ENCODE data around the gene ZDHHC3.
"Not testable (repeated sequence)": the region's sequence is repeated elsewhere in the genome, so short reads cannot be mapped to it uniquely, and the experiment has no call there.

Gene ZDHHC3

GRCh38 chr3:44989141-44989540, 13.2 kb upstream of the ZDHHC3 start:
- H3K9me3 Mint-ChIP-seq = no peaks in the 10 kb centered on the region
- H3K27me3 Mint-ChIP-seq = no peaks in the 10 kb centered on the region
- H3K36me3 Mint-ChIP-seq = peaks cover 16% of the 10 kb centered on the region
- ATAC-seq (ENCODE audit: low read depth) (no peak), DNase-seq (ENCODE audit: low spot score in 2 of 2) (no peak)
- no peak overlapping the region for H3K4me3 Mint-ChIP-seq
- H3K27ac Mint-ChIP-seq = no peak overlapping the region
- H3K4me1 Mint-ChIP-seq = peaks cover 8% of the 10 kb centered on the region

GRCh38 chr3:44988073-44988472, 12.1 kb upstream of the ZDHHC3 start:
- Mint-ChIP-seq H3K36me3 (peaks cover 12% of the 10 kb centered on the region), H3K9me3 (no peaks in the 10 kb centered on the region), H3K4me1 (peaks cover 8% of the 10 kb centered on the region), H3K4me3 (no peak overlapping the region), H3K27me3 (no peaks in the 10 kb centered on the region), H3K27ac (no peak overlapping the region)
- ATAC-seq (ENCODE audit: low read depth) = no peak
- DNase-seq (ENCODE audit: low spot score in 2 of 2) = no peak

- Mint-ChIP-seq H3K36me3 (peaks cover 12% of the 10 kb centered on the region), H3K4me3 (no peak overlapping the region), H3K27me3 (no peaks in the 10 kb centered on the region), H3K9me3 (no peaks in the 10 kb centered on the region), H3K4me1 (peaks cover 13% of the 10 kb centered on the region), H3K27ac (no peak overlapping the region)
- DNase-seq (ENCODE audit: low spot score in 2 of 2) = no peak
- ATAC-seq (ENCODE audit: low read depth) = no peak
Measured at GRCh38 chr3:44987332-44987731, 11.4 kb upstream of the ZDHHC3 start.

DNA sequence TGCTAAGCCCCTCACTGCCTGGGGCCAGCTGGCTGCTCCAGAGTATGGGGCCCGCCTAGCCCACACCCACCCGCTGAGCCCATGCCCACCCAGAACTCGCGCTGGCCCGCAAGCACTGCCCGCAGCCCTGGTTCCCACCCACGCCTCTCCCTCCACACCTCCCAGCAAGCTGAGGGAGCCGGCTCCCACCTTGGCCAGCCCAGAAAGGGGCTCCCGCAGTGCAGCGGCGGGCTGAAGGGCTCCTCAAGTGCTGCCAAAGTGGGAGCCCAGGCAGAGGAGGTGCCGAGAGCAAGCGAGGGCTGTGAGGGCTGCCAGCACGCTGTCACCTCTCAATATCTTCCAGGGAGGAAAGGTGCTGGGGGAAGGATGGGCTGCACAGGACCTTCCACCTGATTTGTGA, 10.4 kb upstream of the ZDHHC3 start:
- not testable (repeated sequence) for H3K4me3 Mint-ChIP-seq; H3K27ac Mint-ChIP-seq; DNase-seq (ENCODE audit: low spot score in 2 of 2); H3K9me3 Mint-ChIP-seq; H3K27me3 Mint-ChIP-seq; ATAC-seq (ENCODE audit: low read depth)
- Mint-ChIP-seq H3K4me1 (peaks cover 21% of the 10 kb centered on the region), H3K36me3 (peaks cover 12% of the 10 kb centered on the region)

DNA sequence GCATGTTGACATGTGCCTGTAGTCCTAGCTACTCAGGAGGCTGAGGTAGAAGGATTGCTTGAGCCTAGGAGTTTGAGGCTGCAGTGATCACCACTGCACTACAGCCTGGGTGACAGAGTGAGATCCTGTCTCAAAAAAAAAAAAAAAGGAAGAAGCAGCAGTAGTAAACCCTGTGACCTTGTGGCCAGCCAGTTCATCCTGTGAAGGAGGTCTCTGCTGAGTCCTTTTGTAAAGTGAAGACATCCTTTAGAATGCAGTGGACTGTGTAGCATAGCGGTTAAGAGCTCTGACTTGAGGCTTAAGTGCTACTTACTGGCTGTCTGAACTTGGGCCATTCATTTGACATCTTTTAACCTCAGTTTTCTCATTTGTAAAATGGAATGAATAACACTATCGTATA, 8.4 kb upstream of the ZDHHC3 start:
- Mint-ChIP-seq H3K9me3 (no peaks in the 10 kb centered on the region), H3K27me3 (no peaks in the 10 kb centered on the region), H3K4me3 (no peak overlapping the region), H3K27ac (no peak overlapping the region), H3K4me1 (peaks cover 31% of the 10 kb centered on the region), H3K36me3 (peaks cover 7% of the 10 kb centered on the region)
- DNase-seq (ENCODE audit: low spot score in 2 of 2) (no peak), ATAC-seq (ENCODE audit: low read depth) (no peak)

DNA sequence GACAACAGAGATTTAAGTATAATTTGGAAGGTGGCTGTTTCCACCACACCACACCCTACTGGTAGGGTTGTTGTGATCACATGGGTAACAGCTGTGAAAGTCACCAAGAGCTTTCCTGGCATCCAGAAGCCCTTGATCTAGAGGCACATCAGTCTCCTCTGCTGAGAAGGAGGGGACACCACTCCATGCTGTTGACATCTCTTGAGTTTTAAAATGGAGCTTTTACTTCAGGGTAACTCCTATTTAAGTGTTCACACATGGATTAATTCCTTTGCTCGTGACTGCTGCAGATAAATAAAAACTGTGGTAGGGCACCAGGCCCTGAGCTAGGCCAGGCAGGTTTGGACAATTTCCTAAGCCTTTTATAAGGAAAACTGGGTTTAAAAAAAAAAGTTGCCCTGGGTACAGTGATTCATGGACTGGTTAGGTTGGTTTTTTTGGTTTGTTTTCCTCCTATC, 7.5 kb upstream of the ZDHHC3 start:
- Mint-ChIP-seq H3K36me3 (peaks cover 3% of the 10 kb centered on the region), H3K27me3 (no peaks in the 10 kb centered on the region)

GRCh38 chr3:44982817-44983216, 6.8 kb upstream of the ZDHHC3 start:
- Mint-ChIP-seq H3K4me1 (peaks cover 32% of the 10 kb centered on the region), H3K27ac (no peak overlapping the region), H3K4me3 (no peak overlapping the region), H3K36me3 (peaks cover 5% of the 10 kb centered on the region), H3K9me3 (no peaks in the 10 kb centered on the region), H3K27me3 (no peaks in the 10 kb centered on the region)
- DNase-seq (ENCODE audit: low spot score in 2 of 2) (no peak), ATAC-seq (ENCODE audit: low read depth) (no peak)

More for the DNA sequence above, 7.5 kb upstream of the ZDHHC3 start:
- no peak for ATAC-seq (ENCODE audit: low read depth)
- H3K4me1 Mint-ChIP-seq = peaks cover 32% of the 10 kb centered on the region
- H3K4me3 Mint-ChIP-seq = no peak overlapping the region
- DNase-seq (ENCODE audit: low spot score in 2 of 2) = no peak
- H3K27ac Mint-ChIP-seq = no peak overlapping the region
- no peaks in the 10 kb centered on the region for H3K9me3 Mint-ChIP-seq

DNA sequence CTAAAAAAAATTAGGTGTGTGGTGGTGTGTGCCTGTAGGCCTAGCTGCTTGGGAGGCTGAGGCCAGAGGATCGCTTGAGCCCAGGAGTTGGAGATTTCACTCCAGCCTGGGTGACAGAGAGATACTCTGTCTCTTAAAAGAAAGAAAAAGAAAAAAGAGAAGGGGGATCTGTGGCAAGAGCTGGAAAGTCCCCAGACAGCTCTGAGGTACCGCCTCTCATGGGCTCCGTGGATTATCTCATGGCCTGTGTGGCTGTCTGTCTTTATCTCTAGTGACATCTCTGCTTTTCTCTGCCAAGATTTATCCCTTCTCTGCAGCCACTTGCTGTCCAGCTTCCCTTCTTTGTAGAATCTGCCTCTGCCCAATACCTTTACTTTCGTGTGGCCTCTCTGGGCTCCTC, 5.8 kb upstream of the ZDHHC3 start:
- Mint-ChIP-seq H3K27ac (peak overlapping the region; percentile 50), H3K27me3 (no peaks in the 10 kb centered on the region), H3K36me3 (peaks cover 5% of the 10 kb centered on the region), H3K4me1 (peaks cover 37% of the 10 kb centered on the region), H3K9me3 (no peaks in the 10 kb centered on the region), H3K4me3 (peak overlapping the region; percentile 43)
- peak; percentile 82 for ATAC-seq (ENCODE audit: low read depth)
- DNase-seq (ENCODE audit: low spot score in 2 of 2) = no peak

GRCh38 chr3:44981220-44981619, 5.2 kb upstream of the ZDHHC3 start:
- no peak for ATAC-seq (ENCODE audit: low read depth)

DNA sequence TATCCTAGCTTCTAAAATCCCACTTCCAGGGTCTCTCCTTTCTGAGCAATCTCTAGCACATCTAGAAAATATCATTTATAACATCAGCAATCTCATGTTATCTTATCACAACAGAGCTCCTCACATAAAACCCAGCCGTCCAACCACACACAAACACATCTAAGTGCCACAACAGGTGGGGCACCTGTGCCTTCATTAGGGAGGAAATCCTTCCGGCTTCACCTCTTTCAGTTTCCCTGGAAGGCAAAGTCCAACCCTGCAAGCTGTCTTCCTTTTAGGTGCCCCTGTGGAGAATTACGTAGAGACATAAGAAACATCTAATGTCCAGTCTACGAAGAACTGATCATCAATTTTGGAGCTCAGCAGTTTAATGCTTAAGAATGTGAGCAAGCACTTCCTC, 1.6 kb downstream of the ZDHHC3 start:
- peaks cover 32% of the 10 kb centered on the region for H3K4me1 Mint-ChIP-seq

More at GRCh38 chr3:44981220-44981619, 5.2 kb upstream of the ZDHHC3 start:
- Mint-ChIP-seq H3K27me3 (no peaks in the 10 kb centered on the region), H3K27ac (no peak overlapping the region), H3K4me3 (no peak overlapping the region), H3K9me3 (no peaks in the 10 kb centered on the region), H3K36me3 (peaks cover 5% of the 10 kb centered on the region), H3K4me1 (peaks cover 37% of the 10 kb centered on the region)
- no peak for DNase-seq (ENCODE audit: low spot score in 2 of 2)

DNA sequence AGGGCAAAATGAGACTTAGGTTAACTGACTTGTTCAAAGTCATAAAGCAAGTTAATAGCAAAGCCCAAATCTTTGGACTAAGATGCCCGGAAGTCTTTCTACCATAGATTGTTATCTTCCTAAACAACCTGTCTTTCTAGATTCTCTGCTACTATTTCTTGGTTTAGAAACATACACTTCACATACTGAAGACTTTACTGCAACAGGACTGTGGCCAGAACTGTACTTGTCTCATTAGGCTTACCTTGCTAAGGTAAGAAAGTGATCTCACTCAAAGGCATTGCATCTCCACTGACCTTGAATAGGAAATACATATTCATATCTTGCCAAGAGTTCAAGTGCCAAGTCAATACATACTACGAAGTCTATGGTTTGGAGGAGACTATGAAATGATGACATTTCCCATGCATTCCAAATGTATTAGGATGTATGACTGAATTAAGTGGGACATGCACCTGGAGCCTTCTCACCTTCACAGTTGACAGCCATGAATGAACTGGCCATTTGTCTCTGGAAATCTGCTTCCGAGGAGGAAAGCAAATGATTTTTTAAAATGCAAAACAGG, 5.0 kb downstream of the ZDHHC3 start:
- Mint-ChIP-seq H3K4me1 (peaks cover 30% of the 10 kb centered on the region), H3K27me3 (no peaks in the 10 kb centered on the region), H3K27ac (no peak overlapping the region), H3K4me3 (no peak overlapping the region), H3K9me3 (no peaks in the 10 kb centered on the region), H3K36me3 (no peaks in the 10 kb centered on the region)
- no peak for DNase-seq (ENCODE audit: low spot score in 2 of 2)
- no peak for ATAC-seq (ENCODE audit: low read depth)

More for the DNA sequence above, 1.6 kb downstream of the ZDHHC3 start:
- H3K36me3 Mint-ChIP-seq = peaks cover 2% of the 10 kb centered on the region
- DNase-seq (ENCODE audit: low spot score in 2 of 2) (no peak), ATAC-seq (ENCODE audit: low read depth) (no peak)
- H3K9me3 Mint-ChIP-seq = no peaks in the 10 kb centered on the region
- H3K27me3 Mint-ChIP-seq = no peaks in the 10 kb centered on the region
- no peak overlapping the region for H3K27ac Mint-ChIP-seq
- H3K4me3 Mint-ChIP-seq = peak overlapping the region; percentile 4

GRCh38 chr3:44969828-44970179, 6.2 kb downstream of the ZDHHC3 start:
- no peak overlapping the region for H3K27ac Mint-ChIP-seq
- H3K27me3 Mint-ChIP-seq = no peaks in the 10 kb centered on the region
- DNase-seq (ENCODE audit: low spot score in 2 of 2) (no peak), ATAC-seq (ENCODE audit: low read depth) (no peak)
- no peaks in the 10 kb centered on the region for H3K9me3 Mint-ChIP-seq
- H3K4me1 Mint-ChIP-seq = peaks cover 27% of the 10 kb centered on the region
- H3K4me3 Mint-ChIP-seq = no peak overlapping the region
- peaks cover 2% of the 10 kb centered on the region for H3K36me3 Mint-ChIP-seq

GRCh38 chr3:44969154-44969827, 6.7 kb downstream of the ZDHHC3 start:
- H3K27me3 Mint-ChIP-seq = no peaks in the 10 kb centered on the region
- H3K4me3 Mint-ChIP-seq = no peak overlapping the region
- peaks cover 23% of the 10 kb centered on the region for H3K4me1 Mint-ChIP-seq
- peaks cover 3% of the 10 kb centered on the region for H3K36me3 Mint-ChIP-seq
- ATAC-seq (ENCODE audit: low read depth) (peak; percentile 63), DNase-seq (ENCODE audit: low spot score in 2 of 2) (no peak)
- no peaks in the 10 kb centered on the region for H3K9me3 Mint-ChIP-seq
- H3K27ac Mint-ChIP-seq = peak overlapping the region; percentile 9

DNA sequence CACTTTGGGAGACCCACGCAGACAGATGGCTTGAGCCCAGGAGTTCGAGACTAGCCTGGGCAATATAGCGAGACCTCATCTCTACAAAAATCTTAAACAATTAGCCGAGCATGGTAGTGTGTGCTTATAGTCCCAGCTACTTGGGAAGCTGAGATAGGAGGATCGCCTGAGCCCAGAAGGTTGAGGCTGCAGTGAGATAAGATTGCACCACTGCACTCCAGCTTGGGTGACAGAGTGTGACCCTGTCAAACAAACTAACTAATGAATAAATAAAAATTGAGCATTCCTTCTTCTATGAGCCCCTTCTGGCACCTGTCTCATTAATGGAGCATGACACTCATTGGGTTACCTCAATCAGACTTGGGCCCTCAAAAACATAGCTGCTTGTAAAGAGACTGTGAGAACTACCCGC, 7.5 kb downstream of the ZDHHC3 start:
- no peak overlapping the region for H3K27ac Mint-ChIP-seq
- peaks cover 27% of the 10 kb centered on the region for H3K4me1 Mint-ChIP-seq
- H3K36me3 Mint-ChIP-seq = peaks cover 3% of the 10 kb centered on the region
- DNase-seq (ENCODE audit: low spot score in 2 of 2) (no peak), ATAC-seq (ENCODE audit: low read depth) (no peak)
- no peak overlapping the region for H3K4me3 Mint-ChIP-seq
- no peaks in the 10 kb centered on the region for H3K9me3 Mint-ChIP-seq
- no peaks in the 10 kb centered on the region for H3K27me3 Mint-ChIP-seq

DNA sequence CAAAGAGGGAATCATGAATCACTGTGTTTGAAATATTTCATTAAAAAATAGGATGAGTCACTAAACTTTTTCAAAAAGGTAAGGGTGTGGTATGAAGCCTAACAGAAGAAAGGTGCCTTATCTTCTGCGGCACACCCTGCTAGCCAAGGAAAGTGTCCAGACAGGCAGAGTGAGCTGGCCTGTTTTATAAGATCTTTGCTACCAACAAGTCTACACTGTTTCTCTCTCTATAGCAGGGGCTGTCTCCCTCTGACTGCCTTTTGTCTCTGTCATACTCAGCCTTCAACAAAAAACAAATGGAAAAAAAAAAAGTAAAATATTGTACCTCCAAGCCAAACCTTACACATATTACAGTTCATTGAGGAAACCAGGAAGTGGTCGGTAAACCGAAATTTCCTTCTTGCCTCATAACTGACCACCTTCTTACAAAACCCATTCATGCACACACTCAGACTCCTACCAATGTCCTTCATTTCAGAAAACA, 9.1 kb downstream of the ZDHHC3 start:
- DNase-seq (ENCODE audit: low spot score in 2 of 2) (no peak), ATAC-seq (ENCODE audit: low read depth) (no peak)
- Mint-ChIP-seq H3K27me3 (no peaks in the 10 kb centered on the region), H3K36me3 (peaks cover 5% of the 10 kb centered on the region), H3K9me3 (no peaks in the 10 kb centered on the region), H3K27ac (no peak overlapping the region), H3K4me3 (no peak overlapping the region), H3K4me1 (peaks cover 38% of the 10 kb centered on the region)
